ENCODE measurements around the gene ANKRD33B.

Gene ANKRD33B

DNA sequence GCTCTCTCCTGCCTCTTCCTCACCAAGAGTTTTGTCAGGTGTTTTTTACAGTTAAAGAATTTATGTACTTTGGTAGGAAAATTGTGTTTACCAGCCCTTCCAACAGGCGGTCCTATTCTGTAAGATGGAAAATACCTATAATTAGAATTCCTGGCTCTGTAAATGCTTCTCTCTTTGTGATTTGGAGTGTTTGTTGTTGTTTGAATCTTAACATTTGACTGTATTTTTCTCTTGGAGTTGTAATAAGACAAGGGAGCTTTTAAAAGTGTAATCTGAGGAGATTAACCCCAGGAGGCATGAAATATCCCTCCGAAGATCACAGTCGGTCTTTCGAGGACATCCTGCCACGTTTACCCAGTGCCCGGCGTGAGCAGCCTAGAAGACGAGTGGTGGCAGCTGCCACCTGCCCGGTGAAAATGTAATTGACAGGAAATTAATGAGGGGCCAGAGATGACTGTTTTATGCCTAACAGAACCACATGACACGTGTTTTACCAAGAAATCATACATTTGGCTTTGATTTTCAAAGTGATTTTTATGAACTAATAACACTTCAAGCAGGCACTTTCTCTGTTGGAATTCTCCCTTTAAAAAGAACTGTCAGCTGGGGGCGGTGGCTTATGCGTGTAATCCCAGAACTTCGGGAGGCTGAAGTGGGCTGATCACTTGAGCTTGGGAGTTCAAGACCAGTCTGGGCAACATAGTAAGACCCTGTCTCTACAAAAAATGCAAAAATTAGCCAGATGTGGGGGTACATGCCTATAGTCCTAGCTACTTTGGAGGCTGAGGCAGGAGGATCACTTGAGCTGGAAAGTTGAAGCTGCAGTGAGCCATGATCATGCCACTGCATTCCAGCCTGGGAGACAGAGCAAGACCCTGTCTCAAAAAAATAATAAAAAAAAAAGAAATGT, 20.0 kb downstream of the ANKRD33B start:
- Histone ChIP-seq H3K27me3 (no peaks in the 10 kb centered on the region), H3K9me3 (peaks cover 2% of the 10 kb centered on the region), H3K4me1 (peaks cover 93% of the 10 kb centered on the region), H3K9ac (no peak overlapping the region), H4K20me1 (peaks cover 99% of the 10 kb centered on the region), H3K4me2 (peak overlapping the region; percentile 68), H3K27ac (no peak overlapping the region), H3K4me3 (no peak overlapping the region), H3K36me3 (peaks cover 26% of the 10 kb centered on the region)
- TF ChIP-seq Cebpa-rat (IDR thresholded peaks at IDR 0.05): no peak

DNA sequence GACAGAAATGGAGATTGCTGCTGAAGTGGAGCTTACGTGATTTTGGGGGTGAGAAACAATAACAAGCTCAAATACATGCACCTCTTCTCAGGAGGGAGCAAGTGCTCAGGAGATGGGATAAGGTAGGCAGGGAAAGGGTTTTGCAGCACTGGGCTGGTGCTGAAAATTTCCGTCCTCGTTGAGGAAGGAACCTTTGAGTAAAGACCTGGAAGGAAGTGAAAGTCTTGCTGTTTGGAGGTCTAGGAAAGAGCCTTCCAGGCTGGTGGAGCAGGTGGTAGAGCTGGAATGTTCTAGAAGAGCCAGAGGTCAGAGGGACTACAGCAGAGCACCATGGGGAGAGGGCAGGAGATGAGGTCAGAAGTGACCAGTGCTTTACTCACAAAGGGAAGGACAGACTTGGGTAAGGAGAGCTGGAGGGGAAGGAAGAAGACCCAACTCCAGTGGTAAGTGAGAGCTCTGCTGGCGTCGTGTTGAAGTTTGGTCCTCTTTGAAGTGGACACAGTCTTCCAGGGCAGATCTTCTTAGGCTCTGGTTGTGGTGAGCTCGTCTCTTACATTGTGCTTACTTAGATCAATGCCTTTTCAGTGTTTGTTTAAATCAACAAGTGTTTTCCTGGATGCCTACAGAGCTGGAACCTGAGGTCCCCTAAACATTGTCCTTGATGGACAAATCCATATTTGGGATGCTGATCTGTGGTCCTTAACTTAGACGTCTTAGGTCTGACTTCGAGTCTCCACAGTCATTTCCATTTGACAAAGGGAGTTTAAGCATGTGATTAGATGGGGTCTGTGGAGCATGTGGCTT, 21.0 kb downstream of the ANKRD33B start:
- H3K4me3 ChIP-seq: no peak overlapping the region
- no peak for TF ChIP-seq Cebpa-rat (IDR thresholded peaks at IDR 0.05)
- H3K27me3 ChIP-seq: no peaks in the 10 kb centered on the region
- peaks cover 31% of the 10 kb centered on the region for H3K36me3 ChIP-seq
- H3K4me2 ChIP-seq: peak overlapping the region; percentile 68
- H3K4me1 ChIP-seq: peaks cover 86% of the 10 kb centered on the region
- H3K9me3 ChIP-seq: peaks cover 8% of the 10 kb centered on the region
- peaks cover 99% of the 10 kb centered on the region for H4K20me1 ChIP-seq
- no peak overlapping the region for H3K9ac ChIP-seq
- no peak overlapping the region for H3K27ac ChIP-seq

DNA sequence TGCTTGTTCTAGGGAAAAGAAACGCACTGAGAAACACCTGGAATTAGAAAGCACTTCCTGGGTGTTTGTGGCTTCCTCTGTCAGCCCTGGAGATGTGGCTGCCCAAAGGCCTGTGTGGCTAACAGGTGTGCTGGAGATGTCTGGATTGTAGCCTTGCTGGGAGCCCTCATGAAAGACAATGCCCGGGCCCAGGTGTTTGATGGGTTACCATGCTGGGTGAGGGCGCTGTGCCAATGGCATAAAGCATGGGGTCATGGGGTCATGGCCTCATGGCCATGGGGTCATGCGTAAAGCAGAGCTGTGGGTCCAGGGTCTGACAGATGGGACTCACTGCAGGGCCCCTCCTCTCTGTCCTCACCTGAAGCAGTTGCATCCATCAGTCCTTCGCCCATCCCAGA, 21.6 kb downstream of the ANKRD33B start:
- Histone ChIP-seq H3K9ac (no peak overlapping the region), H3K27me3 (no peaks in the 10 kb centered on the region), H3K4me2 (peak overlapping the region; percentile 68), H3K9me3 (peaks cover 8% of the 10 kb centered on the region), H3K36me3 (peaks cover 31% of the 10 kb centered on the region), H3K4me3 (no peak overlapping the region), H3K27ac (no peak overlapping the region), H4K20me1 (peaks cover 99% of the 10 kb centered on the region), H3K4me1 (peaks cover 88% of the 10 kb centered on the region)
- no peak for TF ChIP-seq Cebpa-rat (IDR thresholded peaks at IDR 0.05)

DNA sequence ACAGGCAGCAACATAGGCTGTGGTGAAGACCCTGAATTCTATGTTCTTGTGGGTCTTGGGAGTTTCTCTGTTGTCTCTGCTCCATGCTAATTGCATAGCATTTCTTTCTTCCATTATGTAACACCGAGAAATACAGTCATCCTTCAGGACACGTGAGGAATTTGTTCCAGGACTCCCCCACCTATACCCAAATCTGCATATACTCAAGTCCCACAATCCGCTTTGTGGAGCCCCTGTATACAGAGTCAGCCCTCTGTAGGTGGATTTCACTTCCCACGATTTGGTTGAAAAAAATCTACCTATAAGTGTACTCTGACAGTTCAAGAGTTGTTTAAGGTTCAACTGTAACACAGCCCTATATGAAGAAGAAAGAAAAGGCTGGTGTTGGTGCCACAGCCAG, 22.1 kb downstream of the ANKRD33B start:
- Histone ChIP-seq H3K4me1 (peaks cover 88% of the 10 kb centered on the region), H3K9me3 (peaks cover 8% of the 10 kb centered on the region), H3K4me2 (peak overlapping the region; percentile 68; the same call in 1 of the 2 replicates), H4K20me1 (peaks cover 99% of the 10 kb centered on the region), H3K27me3 (no peaks in the 10 kb centered on the region), H3K27ac (no peak overlapping the region), H3K9ac (no peak overlapping the region), H3K36me3 (peaks cover 31% of the 10 kb centered on the region), H3K4me3 (no peak overlapping the region)
- TF ChIP-seq Cebpa-rat (IDR thresholded peaks at IDR 0.05): no peak

DNA sequence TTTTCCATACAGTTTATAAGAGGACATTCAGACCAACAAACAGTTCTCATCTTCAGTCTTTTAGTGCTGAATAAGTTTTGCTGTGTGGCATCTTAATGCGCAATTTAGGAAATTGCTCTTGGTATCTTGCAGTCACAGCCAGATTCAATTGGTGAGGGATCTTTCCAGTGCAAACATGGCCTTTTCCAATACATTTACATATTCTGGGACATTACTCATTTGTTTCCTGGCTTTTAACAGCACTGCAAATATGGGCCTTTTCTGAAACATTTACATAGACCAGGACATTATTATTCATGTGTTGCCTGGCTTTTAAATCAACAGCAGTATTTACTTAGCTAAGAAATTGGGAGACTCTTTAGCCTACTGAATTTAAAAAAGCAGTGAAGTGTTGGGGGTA, 22.7 kb downstream of the ANKRD33B start:
- H3K4me1 ChIP-seq: peaks cover 85% of the 10 kb centered on the region
- no peak overlapping the region for H3K9ac ChIP-seq
- H3K27ac ChIP-seq: no peak overlapping the region
- H3K4me3 ChIP-seq: no peak overlapping the region
- H3K9me3 ChIP-seq: peaks cover 8% of the 10 kb centered on the region
- H3K36me3 ChIP-seq: peaks cover 31% of the 10 kb centered on the region
- TF ChIP-seq Cebpa-rat (IDR thresholded peaks at IDR 0.05): no peak
- peaks cover 98% of the 10 kb centered on the region for H4K20me1 ChIP-seq
- H3K4me2 ChIP-seq: no peak overlapping the region
- H3K27me3 ChIP-seq: no peaks in the 10 kb centered on the region

DNA sequence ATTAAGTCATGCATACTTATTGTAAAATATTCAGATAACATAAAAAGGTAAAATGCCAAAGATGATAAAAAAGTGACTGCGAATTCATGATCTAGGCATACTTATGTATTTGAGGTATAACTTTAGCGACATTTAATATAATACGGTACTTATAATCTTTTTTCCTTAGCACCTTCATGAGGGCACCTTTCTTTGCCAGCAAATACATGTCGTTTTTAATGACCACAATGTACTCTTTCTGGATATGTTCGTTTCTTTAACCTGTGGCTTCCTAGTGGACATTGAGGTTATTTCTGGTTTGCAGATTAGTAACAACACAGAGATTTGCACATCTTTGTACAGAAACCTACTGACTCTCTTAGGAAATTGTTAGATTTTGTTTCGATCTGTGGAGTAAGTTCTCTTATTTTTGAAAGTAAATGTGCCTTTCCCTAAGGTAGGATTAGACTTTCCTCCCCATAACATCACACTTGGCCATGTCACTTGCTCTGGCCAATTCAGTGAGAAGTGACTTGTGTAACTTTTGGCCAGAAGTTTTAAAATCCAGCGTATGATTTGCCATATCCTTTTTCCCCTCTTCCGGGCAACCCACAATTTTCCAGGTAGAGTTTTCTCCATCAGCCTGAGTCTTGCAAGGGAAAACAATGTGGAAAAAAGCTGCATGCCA, 24.4 kb downstream of the ANKRD33B start:
- Histone ChIP-seq H3K4me3 (no peak overlapping the region), H3K27ac (no peak overlapping the region), H3K4me2 (peak overlapping the region; percentile 20), H4K20me1 (peaks cover 95% of the 10 kb centered on the region), H3K36me3 (peaks cover 23% of the 10 kb centered on the region), H3K9ac (no peak overlapping the region), H3K27me3 (no peaks in the 10 kb centered on the region), H3K9me3 (peaks cover 8% of the 10 kb centered on the region), H3K4me1 (peaks cover 74% of the 10 kb centered on the region)
- no peak for TF ChIP-seq Cebpa-rat (IDR thresholded peaks at IDR 0.05)

DNA sequence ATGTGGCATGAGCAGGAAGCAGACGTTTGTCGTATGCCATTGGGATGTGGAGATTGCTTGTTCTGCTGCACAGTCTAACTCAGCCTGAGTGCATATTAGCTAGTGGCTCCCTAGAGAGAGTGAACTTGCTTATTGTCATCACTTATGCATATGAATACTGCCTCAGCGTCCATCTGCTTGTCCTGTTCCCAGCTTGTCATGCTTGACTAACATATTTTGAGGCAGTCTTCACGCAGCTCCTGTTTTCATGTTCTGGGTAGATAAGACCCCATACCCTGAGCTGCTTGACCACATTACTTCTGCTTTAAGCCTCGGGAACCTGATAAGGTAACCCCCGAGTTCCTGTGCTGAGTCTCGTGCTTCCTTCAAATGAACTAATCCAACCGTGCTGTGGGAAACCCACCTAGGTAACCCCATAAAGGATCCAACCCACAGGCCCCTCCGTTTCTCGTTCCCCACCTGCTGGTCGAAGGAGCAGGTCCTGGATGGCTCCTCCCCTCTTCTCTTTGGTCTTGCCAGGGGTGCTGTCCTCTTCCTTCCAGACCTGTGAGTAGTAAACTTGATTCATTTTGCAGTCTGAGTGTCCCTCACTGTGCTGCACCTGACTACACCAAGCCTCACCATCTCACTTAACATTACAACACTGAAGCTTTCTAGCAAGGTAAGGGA, 25.0 kb downstream of the ANKRD33B start:
- Histone ChIP-seq H4K20me1 (peaks cover 95% of the 10 kb centered on the region), H3K4me2 (peak overlapping the region; percentile 20), H3K27ac (no peak overlapping the region), H3K9me3 (peaks cover 8% of the 10 kb centered on the region), H3K4me3 (no peak overlapping the region), H3K4me1 (peaks cover 67% of the 10 kb centered on the region), H3K36me3 (peaks cover 30% of the 10 kb centered on the region), H3K9ac (no peak overlapping the region), H3K27me3 (no peaks in the 10 kb centered on the region)
- no peak for TF ChIP-seq Cebpa-rat (IDR thresholded peaks at IDR 0.05)

DNA sequence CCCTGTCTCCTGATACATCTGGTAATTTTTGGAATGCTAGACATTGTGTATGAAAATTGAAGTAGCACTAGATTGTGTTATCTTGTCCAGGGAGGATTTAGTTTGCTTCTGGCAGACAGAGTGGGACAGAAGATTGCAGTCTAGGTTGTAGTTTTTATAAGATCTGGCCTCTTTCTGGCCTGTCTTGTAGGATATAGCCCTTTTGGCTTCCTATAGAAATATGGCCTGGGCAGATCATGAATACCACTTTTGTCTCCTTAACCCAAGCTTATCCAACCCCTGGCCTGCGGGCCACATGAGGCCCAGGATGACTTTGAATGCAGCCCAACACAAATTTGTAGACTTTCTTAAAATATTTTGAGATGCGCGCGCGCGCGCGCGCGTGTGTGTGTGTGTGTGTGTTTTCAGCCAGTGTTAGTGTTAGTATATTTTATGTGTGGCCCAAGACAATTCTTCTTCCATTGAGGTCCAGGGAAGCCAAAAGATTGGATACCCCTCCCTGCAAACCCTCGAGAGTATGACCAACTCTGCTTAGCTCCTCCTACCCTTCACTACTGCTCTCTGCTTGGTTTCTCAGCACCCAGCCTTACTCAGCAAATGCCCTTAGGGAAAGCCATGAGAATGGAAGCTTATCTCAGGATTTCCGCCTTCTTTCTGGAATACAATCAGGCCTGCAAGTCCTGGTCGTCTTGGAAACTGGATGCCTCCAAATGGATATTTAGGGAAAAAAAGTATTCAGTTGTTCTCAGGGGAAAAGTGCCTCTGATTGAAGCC, 26.5 kb downstream of the ANKRD33B start:
- peaks cover 8% of the 10 kb centered on the region for H3K9me3 ChIP-seq
- H3K9ac ChIP-seq: no peak overlapping the region
- no peak for TF ChIP-seq Cebpa-rat (IDR thresholded peaks at IDR 0.05)
- H3K4me3 ChIP-seq: no peak overlapping the region
- H3K27me3 ChIP-seq: no peaks in the 10 kb centered on the region
- H4K20me1 ChIP-seq: peaks cover 95% of the 10 kb centered on the region
- H3K27ac ChIP-seq: no peak overlapping the region
- H3K4me1 ChIP-seq: peaks cover 58% of the 10 kb centered on the region
- H3K36me3 ChIP-seq: peaks cover 37% of the 10 kb centered on the region
- 0 out of 2 replicates have a peak overlapping the region, but pooled peaks have one; percentile 14 for H3K4me2 ChIP-seq

All from BLaER1 (cell line).